Left lung (tissue), 10 donors: ENCODE data around the gene BDKRB1. TPM values are rescaled to one million over a fixed set of nuclear protein-coding genes. Genes with fewer than 3 reads are reported as not detected.

Experiments
- ATAC-seq: fragments of 200-7000 bp; cut with Tn5 transposase; one replicate; pipeline ENCODE4 v1.9.1; 2020; ENCODE audit warnings: moderate library complexity
- DNase-seq, 4 donors: peaks; one replicate each; pipeline ENCODE4 v3.0.0-alpha.2; 2013 to 2020
- H3K27ac ChIP-seq, 2 donors: fragments of 200-600 bp; sonication (generic) in 1 of 2; one replicate each; pipeline versions ENCODE4 v1.5.0 to v1.8.0; 2020 to 2021
- H3K27me3 ChIP-seq, 2 donors: fragments of 200-600 bp; sonication (generic) in 1 of 2; one replicate each; pipeline versions ENCODE4 v1.5.0 to v1.8.0; 2020 to 2021
- H3K36me3 ChIP-seq, 2 donors: fragments of 200-600 bp; sonication (generic) in 1 of 2; one replicate each; pipeline versions ENCODE4 v1.5.0 to v1.8.0; 2020 to 2021
- H3K4me1 ChIP-seq, 2 donors: fragments of 200-600 bp; one replicate each; pipeline ENCODE4 v1.8.0; 2021
- H3K4me3 ChIP-seq, 2 donors: fragments of 200-600 bp; sonication (generic) in 1 of 2; one replicate each; pipeline versions ENCODE4 v1.5.0 to v1.8.0; 2020 to 2021; ENCODE audit warnings: mild to moderate bottlenecking in 1 of 2
- H3K9me3 ChIP-seq, 2 donors: fragments of 200-600 bp; sonication (generic) in 1 of 2; one replicate each; pipeline versions ENCODE4 v1.5.0 to v1.8.0; 2020 to 2021
- intact Hi-C, 2 donors: fragments of 100-400 bp; cut with DNase I; formaldehyde crosslinking; loops; one replicate each; pipeline versions ENCODE4 v1.11.2 to v1.14.2; 2022
- polyA plus RNA-seq, 6 donors: library from polyadenylated mRNA; unstranded; fragments of 120-200 nt; gene quantifications; one replicate each; pipeline ENCODE4 v1.2.1, GENCODE V29; 2013; ENCODE audit not compliant: insufficient read length in 6 of 6
- total RNA-seq, 2 donors: library from RNA; stranded (reverse); fragmentation: NEBNext Ultra II Directional; extraction: Animal tissue kit (Norgen Biotek cat#: 25700); gene quantifications; one replicate each; pipeline ENCODE4 v1.2.1, GENCODE V29; 2021
- TF ChIP-seq, protein P1 (sequence below), 2 donors: fragments of 200-600 bp; sonication (generic) in 1 of 2; IDR thresholded peaks; one replicate each; pipeline versions ENCODE4 v1.5.0 to v1.8.0; 2021; ENCODE audit warnings: antibody characterized with exemption in 2 of 2
- donor health status: DM: no; HTN: yes; CAD: no.
- donor health status: DM: no; HTN: no; CAD: no.

BDKRB1 gene
- total and polyA plus RNA-seq, 8 donors, result 0.24 to 0.99 (median 0.35) TPM; not detected in 1

GRCh38 chr14:96272777-96273473 lies 16.9 kb downstream of the BDKRB1 start:
- DNase-seq (no peak), ATAC-seq (no peak)
- H3K27ac ChIP-seq, result no peak overlapping the region
- peaks cover 0 to 10% of the 10 kb centered on the region in 2 donors for H3K9me3 ChIP-seq
- H3K4me1 ChIP-seq, result peaks cover 4% of the 10 kb centered on the region in 2 donors
- H3K27me3 ChIP-seq, result no peaks in the 10 kb centered on the region
- H3K4me3 ChIP-seq, result no peak overlapping the region
- H3K36me3 ChIP-seq, result no peaks in the 10 kb centered on the region
- intact Hi-C loops, result loop anchor here (2.0 to 10.0 kb wide), 2 partner anchors 172 to 178 kb away; no protein-coding TSS in a partner anchor
- TF ChIP-seq, protein P1, sequence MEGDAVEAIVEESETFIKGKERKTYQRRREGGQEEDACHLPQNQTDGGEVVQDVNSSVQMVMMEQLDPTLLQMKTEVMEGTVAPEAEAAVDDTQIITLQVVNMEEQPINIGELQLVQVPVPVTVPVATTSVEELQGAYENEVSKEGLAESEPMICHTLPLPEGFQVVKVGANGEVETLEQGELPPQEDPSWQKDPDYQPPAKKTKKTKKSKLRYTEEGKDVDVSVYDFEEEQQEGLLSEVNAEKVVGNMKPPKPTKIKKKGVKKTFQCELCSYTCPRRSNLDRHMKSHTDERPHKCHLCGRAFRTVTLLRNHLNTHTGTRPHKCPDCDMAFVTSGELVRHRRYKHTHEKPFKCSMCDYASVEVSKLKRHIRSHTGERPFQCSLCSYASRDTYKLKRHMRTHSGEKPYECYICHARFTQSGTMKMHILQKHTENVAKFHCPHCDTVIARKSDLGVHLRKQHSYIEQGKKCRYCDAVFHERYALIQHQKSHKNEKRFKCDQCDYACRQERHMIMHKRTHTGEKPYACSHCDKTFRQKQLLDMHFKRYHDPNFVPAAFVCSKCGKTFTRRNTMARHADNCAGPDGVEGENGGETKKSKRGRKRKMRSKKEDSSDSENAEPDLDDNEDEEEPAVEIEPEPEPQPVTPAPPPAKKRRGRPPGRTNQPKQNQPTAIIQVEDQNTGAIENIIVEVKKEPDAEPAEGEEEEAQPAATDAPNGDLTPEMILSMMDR (IDR thresholded peaks at IDR 0.05), result no peak

- H3K36me3 ChIP-seq, result no peaks in the 10 kb centered on the region
- TF ChIP-seq, protein P1 (IDR thresholded peaks at IDR 0.05), result no peak
- ATAC-seq (no peak), DNase-seq (no peak)
- peaks cover 4% of the 10 kb centered on the region in 2 donors for H3K4me1 ChIP-seq
- peaks cover 0 to 17% of the 10 kb centered on the region in 2 donors for H3K9me3 ChIP-seq
- H3K4me3 ChIP-seq, result no peak overlapping the region
- H3K27me3 ChIP-seq, result no peaks in the 10 kb centered on the region
- intact Hi-C loops, result loop anchor here (2.0 to 10.0 kb wide), 2 partner anchors 173 to 179 kb away; no protein-coding TSS in a partner anchor
- no peak overlapping the region for H3K27ac ChIP-seq
Observed at GRCh38 chr14:96273629-96274028, 17.6 kb downstream of the BDKRB1 start.

DNA sequence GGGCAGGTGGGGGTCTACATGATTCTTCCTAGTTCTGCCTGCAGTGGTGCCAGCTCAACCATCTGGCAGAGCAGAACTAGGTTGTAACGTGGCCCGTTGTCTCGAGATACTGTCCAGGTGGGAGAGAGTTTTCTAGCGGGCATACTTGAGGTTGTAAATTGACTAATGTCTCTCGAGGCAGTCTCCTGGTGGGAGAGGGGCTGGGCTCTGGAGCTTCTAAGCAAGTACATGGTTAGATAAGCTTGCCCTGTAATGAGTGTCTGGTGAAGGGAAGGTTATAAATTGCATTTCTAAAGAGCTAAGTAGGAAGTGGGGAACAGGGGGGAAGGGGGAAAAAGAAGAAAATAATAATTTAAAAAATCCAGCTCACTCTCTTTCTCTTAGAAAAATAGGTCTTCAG lies 18.1 kb downstream of the BDKRB1 start:
- intact Hi-C loops, result loop anchor here in 1 of 2 donors (10.0 kb wide), 1 partner anchor 179 kb away; no protein-coding TSS in a partner anchor

DNA sequence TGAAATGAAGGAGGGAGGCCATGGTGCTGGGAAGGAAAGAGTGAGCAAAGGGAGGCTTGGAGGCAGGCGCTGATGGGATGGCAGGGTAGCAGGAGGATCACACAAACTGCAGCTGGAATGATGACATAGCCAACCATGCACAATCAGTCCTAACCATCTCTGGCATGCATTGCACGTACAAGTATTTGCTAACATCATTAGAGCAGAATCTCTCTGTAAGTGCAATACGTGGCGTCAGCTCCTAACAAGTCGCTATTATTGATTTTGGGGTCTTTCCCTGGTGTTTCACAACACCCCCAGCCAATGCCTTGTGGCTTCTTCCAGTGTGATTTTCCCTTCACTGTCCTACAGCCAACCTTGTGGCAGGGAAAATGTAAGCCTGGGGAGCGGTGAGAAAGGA lies 18.5 kb downstream of the BDKRB1 start:
- Histone ChIP-seq H3K36me3 (no peaks in the 10 kb centered on the region), H3K9me3 (peaks cover 0 to 17% of the 10 kb centered on the region in 2 donors), H3K27me3 (no peaks in the 10 kb centered on the region), H3K27ac (no peak overlapping the region), H3K4me3 (no peak overlapping the region), H3K4me1 (peaks cover 4% of the 10 kb centered on the region in 2 donors)
- TF ChIP-seq, protein P1 (IDR thresholded peaks at IDR 0.05), result no peak
- intact Hi-C loops, result loop anchor here in 1 of 2 donors (10.0 kb wide), 1 partner anchor 180 kb away; no protein-coding TSS in a partner anchor
- DNase-seq (no peak), ATAC-seq (no peak)

More for the DNA sequence above, 18.1 kb downstream of the BDKRB1 start:
- Histone ChIP-seq H3K36me3 (no peaks in the 10 kb centered on the region), H3K27ac (no peak overlapping the region), H3K4me3 (no peak overlapping the region), H3K4me1 (peaks cover 4% of the 10 kb centered on the region in 2 donors), H3K9me3 (peaks cover 0 to 17% of the 10 kb centered on the region in 2 donors), H3K27me3 (no peaks in the 10 kb centered on the region)
- TF ChIP-seq, protein P1 (IDR thresholded peaks at IDR 0.05), result no peak
- ATAC-seq (no peak), DNase-seq (no peak)
